Activated naive CD4-positive, alpha-beta T cell treated with anti-CD3 and anti-CD28 coated beads, Interleukin-2, amount 10 ng/mL, durations not matched to agents 7 days and 5 days (primary cell): ENCODE results near the gene CFTR.
"Not testable (repeated sequence)": the region's sequence is repeated elsewhere in the genome, so short reads cannot be mapped to it uniquely, and the experiment has no call there.

Experiments used
- CTCF ChIA-PET: fragments of 350-600 bp; sonication (Branson Sonifier 250); formaldehyde crosslinking; loops from one replicate; lab custom pipeline; 2021; ENCODE audit warnings: antibody characterized with exemption; lab: Charles Lee
- DNase-seq: peaks from one replicate; pipeline ENCODE4 v3.0.0-alpha.2; 2020
- H3K27ac Mint-ChIP-seq: one replicate; pipeline ENCODE4 v1.8.0; 2021; ENCODE audit warnings: mild to moderate bottlenecking, moderate library complexity, mixed read lengths
- H3K27me3 Mint-ChIP-seq: one replicate; pipeline ENCODE4 v1.8.0; 2021; ENCODE audit warnings: mild to moderate bottlenecking, mixed read lengths
- H3K36me3 Mint-ChIP-seq: one replicate; pipeline ENCODE4 v1.8.0; 2021; ENCODE audit warnings: mixed read lengths
- H3K4me1 Mint-ChIP-seq: one replicate; pipeline ENCODE4 v1.8.0; 2021; ENCODE audit warnings: mixed read lengths
- H3K4me3 Mint-ChIP-seq: one replicate; pipeline ENCODE4 v1.8.0; 2021; ENCODE audit warnings: mild to moderate bottlenecking, moderate library complexity, mixed read lengths
- H3K9me3 Mint-ChIP-seq: one replicate; pipeline ENCODE4 v1.8.0; 2021; ENCODE audit warnings: mixed read lengths

Gene CFTR

GRCh38 chr7:117479225-117480054, at the start of gene CFTR:
TSS of gene CFTR (plus strand) at chr7:117480025. CDS start at chr7:117480095, 70 bp downstream.
- H3K4me3 Mint-ChIP-seq, result no peak within 1 kb of the TSS
- no peak for DNase-seq
- H3K27me3 Mint-ChIP-seq, result peaks cover 16% of the 10 kb centered on the region
- no peaks in the 10 kb centered on the region for H3K36me3 Mint-ChIP-seq
- H3K9me3 Mint-ChIP-seq, result no peaks in the 10 kb centered on the region
- CTCF ChIA-PET, result interaction anchor here (1.2 kb wide), 1 partner anchor 20 kb away, joined by 3 read pairs; no protein-coding TSS in a partner anchor
- no peaks in the 10 kb centered on the region for H3K4me1 Mint-ChIP-seq
- no peak within 1 kb of the TSS for H3K27ac Mint-ChIP-seq

- DNase-seq, result no peak
- CTCF ChIA-PET, result no interaction called here
- Mint-ChIP-seq H3K27ac (no peak overlapping the region), H3K4me3 (no peak overlapping the region), H3K9me3 (no peaks in the 10 kb centered on the region), H3K36me3 (no peaks in the 10 kb centered on the region), H3K4me1 (no peaks in the 10 kb centered on the region), H3K27me3 (no peaks in the 10 kb centered on the region)
Measured at GRCh38 chr7:117435475-117436043, 44.3 kb upstream of the CFTR start.

GRCh38 chr7:117444646-117445045, 35.2 kb upstream of the CFTR start:
- Mint-ChIP-seq H3K9me3 (no peaks in the 10 kb centered on the region), H3K4me1 (no peaks in the 10 kb centered on the region), H3K27me3 (no peaks in the 10 kb centered on the region), H3K36me3 (no peaks in the 10 kb centered on the region), H3K4me3 (no peak overlapping the region), H3K27ac (no peak overlapping the region)
- CTCF ChIA-PET, result no interaction called here
- DNase-seq, result no peak

DNA sequence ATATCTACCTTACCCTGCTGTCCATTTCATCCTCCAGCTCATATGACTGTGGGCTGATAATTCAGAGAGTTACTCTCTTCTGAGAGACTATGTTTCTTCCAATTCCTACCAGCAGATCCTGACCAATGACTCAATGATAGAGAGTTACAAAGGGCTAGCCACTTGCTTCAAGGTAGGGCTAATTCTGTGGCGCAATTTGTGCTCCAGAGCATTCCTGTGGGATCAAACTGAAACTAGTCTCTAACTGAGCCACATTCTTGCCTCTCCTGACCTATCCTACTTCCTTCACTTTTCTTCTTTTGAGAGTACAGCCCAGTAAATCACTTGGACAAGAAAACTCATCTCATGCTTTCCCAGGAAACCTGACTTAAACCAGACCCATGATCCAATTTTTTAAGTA, 34.6 kb upstream of the CFTR start:
- no peaks in the 10 kb centered on the region for H3K9me3 Mint-ChIP-seq
- no peak for DNase-seq
- H3K27ac Mint-ChIP-seq, result no peak overlapping the region
- no peaks in the 10 kb centered on the region for H3K27me3 Mint-ChIP-seq
- H3K4me3 Mint-ChIP-seq, result no peak overlapping the region
- H3K4me1 Mint-ChIP-seq, result no peaks in the 10 kb centered on the region
- H3K36me3 Mint-ChIP-seq, result no peaks in the 10 kb centered on the region
- CTCF ChIA-PET, result no interaction called here

DNA sequence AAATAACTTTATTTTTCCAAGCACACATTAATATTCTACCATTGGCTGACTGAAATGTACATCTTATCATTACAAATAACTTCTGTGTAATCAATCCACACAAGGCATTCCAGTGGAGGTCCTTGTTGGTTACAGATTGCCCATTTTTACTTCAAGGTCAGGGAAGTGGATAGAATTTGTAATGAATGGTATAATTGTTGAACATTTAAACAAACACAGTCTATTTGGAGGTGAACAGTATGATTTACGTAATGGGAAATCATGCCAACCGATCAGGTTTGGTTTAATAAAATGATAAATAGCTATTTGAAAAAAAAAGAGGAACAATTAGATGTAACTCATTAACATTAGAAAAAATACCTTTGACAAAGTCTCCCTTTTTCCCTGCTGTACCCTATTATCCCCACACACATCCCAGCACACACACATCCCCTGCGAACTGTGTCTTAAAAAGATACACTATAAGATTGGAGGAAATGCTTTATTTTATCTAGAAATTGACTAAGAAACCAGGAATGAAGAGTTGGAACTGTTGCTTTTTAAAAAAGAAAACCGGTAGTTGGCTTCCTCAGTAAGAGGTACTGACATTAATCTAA, 33.5 kb upstream of the CFTR start:
- no peak for DNase-seq
- Mint-ChIP-seq H3K27ac (no peak overlapping the region), H3K4me1 (no peaks in the 10 kb centered on the region), H3K9me3 (peaks cover under 1% of the 10 kb centered on the region), H3K4me3 (no peak overlapping the region), H3K36me3 (no peaks in the 10 kb centered on the region), H3K27me3 (no peaks in the 10 kb centered on the region)
- CTCF ChIA-PET, result no interaction called here

DNA sequence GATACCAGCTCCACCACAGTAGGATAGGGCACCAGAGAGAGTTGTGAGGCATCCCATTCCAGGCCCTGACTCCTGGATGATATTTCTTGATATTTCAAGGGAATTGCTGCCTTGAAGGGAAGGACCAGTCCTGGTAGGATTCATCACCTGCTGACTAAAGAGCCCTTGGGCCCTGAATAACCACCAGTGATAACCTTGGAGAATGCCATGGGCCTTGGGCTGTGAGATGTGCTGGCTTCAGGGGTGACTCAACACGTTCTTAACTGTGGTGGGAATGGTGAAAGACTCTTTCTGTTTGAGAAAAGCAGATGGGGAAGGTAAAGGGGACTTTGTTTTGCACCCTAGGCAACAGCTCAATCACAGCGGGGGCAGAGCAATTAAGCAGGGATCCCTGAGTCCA, 31.2 kb upstream of the CFTR start:
- H3K27ac Mint-ChIP-seq, result no peak overlapping the region
- H3K4me3 Mint-ChIP-seq, result no peak overlapping the region
- no peaks in the 10 kb centered on the region for H3K36me3 Mint-ChIP-seq
- H3K4me1 Mint-ChIP-seq, result no peaks in the 10 kb centered on the region
- H3K27me3 Mint-ChIP-seq, result no peaks in the 10 kb centered on the region
- H3K9me3 Mint-ChIP-seq, result peaks cover 1% of the 10 kb centered on the region
- CTCF ChIA-PET, result no interaction called here
- DNase-seq, result no peak

DNA sequence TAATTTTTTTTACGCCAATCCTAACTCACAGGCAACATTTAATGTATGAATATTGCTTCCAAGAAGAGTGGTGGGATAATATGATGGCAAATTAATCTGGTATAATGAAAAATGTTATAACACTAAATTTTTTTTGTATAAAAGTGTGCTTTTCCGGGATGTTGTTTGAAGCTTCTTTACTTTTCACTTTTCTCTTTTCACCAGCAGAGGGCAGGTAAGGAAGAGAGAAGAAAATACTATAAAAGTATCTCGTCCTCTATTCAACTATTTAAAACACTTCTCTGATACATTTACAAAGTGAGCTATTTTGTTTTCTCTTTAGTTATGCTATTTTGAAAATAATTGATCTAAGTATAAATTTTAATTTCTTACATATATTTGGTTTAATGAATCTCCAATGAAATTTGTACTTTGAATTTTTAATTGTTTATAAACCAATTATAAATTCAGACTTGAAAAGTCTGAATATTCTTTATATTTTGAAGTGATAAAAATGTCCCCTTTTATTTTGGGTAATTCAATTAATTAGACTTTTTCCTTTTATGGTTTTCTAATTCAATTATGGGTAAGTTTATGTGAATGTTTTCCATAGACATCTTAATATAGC, 20.7 kb upstream of the CFTR start:
- no peaks in the 10 kb centered on the region for H3K36me3 Mint-ChIP-seq
- no peak overlapping the region for H3K27ac Mint-ChIP-seq
- CTCF ChIA-PET, result interaction anchor here (0.9 to 1.2 kb wide), 4 partner anchors 16 to 790 kb away, joined by 3 to 4 read pairs (median 3); partner anchors contain the start of gene CFTR
- no peaks in the 10 kb centered on the region for H3K27me3 Mint-ChIP-seq
- H3K4me3 Mint-ChIP-seq, result no peak overlapping the region
- no peaks in the 10 kb centered on the region for H3K9me3 Mint-ChIP-seq
- DNase-seq, result no peak
- no peaks in the 10 kb centered on the region for H3K4me1 Mint-ChIP-seq

DNA sequence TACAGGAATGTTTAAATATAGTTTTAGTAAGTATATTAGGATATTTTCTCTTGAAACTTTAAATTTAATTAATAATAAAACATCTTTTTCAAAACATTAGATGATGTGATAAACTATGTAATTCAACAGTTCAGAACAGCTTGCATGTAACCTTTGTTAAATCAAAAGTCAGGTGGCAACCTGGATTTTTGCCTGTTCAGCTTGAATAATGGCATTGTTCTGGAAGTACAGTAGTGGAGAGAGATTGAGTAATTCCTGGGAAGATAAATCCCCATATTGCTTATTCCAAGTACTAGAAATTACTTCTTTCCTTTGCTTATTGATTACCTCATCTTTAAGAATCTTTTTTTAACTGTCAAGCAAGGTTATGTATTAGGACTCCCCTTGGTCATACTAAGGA, 20.1 kb upstream of the CFTR start:
- CTCF ChIA-PET, result interaction anchor here (0.9 to 1.2 kb wide), 4 partner anchors 15 to 790 kb away, joined by 3 to 4 read pairs (median 3); partner anchors contain the start of gene CFTR
- H3K4me1 Mint-ChIP-seq, result no peaks in the 10 kb centered on the region
- H3K36me3 Mint-ChIP-seq, result no peaks in the 10 kb centered on the region
- no peak overlapping the region for H3K27ac Mint-ChIP-seq
- no peak for DNase-seq
- H3K27me3 Mint-ChIP-seq, result no peaks in the 10 kb centered on the region
- no peaks in the 10 kb centered on the region for H3K9me3 Mint-ChIP-seq
- H3K4me3 Mint-ChIP-seq, result no peak overlapping the region

- not testable (repeated sequence) for DNase-seq, H3K36me3 Mint-ChIP-seq, H3K27ac Mint-ChIP-seq, H3K27me3 Mint-ChIP-seq, H3K4me3 Mint-ChIP-seq, H3K9me3 Mint-ChIP-seq, H3K4me1 Mint-ChIP-seq
- CTCF ChIA-PET, result interaction anchor here (0.7 kb wide), 1 partner anchor 133 kb away, joined by 3 read pairs; no protein-coding TSS in a partner anchor
Measured at GRCh38 chr7:117460815-117461214, 19.0 kb upstream of the CFTR start.

DNA sequence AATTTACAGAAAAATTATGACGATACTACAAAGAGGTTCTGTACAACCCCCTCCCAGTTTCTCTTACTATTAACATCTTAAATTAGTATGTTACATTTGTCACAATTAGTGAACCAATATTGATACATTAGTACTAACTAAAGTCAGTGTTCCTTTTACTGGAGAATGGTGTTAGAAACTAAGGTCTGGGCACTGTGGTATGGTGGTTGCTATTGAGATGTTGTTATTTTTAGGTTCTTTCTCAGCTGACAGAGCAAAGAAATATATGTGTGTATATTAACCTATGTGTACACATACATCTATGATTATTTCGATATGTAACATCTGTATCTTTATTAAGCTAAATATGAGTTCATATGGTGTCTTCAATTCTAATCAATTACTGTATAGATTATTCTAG, 11.7 kb upstream of the CFTR start:
- DNase-seq, result no peak
- H3K36me3 Mint-ChIP-seq, result no peaks in the 10 kb centered on the region
- no peaks in the 10 kb centered on the region for H3K9me3 Mint-ChIP-seq
- H3K4me3 Mint-ChIP-seq, result no peak overlapping the region
- H3K4me1 Mint-ChIP-seq, result no peaks in the 10 kb centered on the region
- CTCF ChIA-PET, result no interaction called here
- H3K27me3 Mint-ChIP-seq, result no peaks in the 10 kb centered on the region
- H3K27ac Mint-ChIP-seq, result no peak overlapping the region

GRCh38 chr7:117470777-117471176, 9.0 kb upstream of the CFTR start:
- no peak overlapping the region for H3K27ac Mint-ChIP-seq
- no peaks in the 10 kb centered on the region for H3K36me3 Mint-ChIP-seq
- H3K4me3 Mint-ChIP-seq, result no peak overlapping the region
- no peaks in the 10 kb centered on the region for H3K27me3 Mint-ChIP-seq
- no peaks in the 10 kb centered on the region for H3K4me1 Mint-ChIP-seq
- H3K9me3 Mint-ChIP-seq, result no peaks in the 10 kb centered on the region
- DNase-seq, result no peak
- CTCF ChIA-PET, result no interaction called here

- no peaks in the 10 kb centered on the region for H3K27me3 Mint-ChIP-seq
- no peak overlapping the region for H3K27ac Mint-ChIP-seq
- H3K9me3 Mint-ChIP-seq, result no peaks in the 10 kb centered on the region
- no peaks in the 10 kb centered on the region for H3K36me3 Mint-ChIP-seq
- no peaks in the 10 kb centered on the region for H3K4me1 Mint-ChIP-seq
- CTCF ChIA-PET, result no interaction called here
- no peak overlapping the region for H3K4me3 Mint-ChIP-seq
- no peak for DNase-seq
Measured at GRCh38 chr7:117472335-117472734, 7.5 kb upstream of the CFTR start.

DNA sequence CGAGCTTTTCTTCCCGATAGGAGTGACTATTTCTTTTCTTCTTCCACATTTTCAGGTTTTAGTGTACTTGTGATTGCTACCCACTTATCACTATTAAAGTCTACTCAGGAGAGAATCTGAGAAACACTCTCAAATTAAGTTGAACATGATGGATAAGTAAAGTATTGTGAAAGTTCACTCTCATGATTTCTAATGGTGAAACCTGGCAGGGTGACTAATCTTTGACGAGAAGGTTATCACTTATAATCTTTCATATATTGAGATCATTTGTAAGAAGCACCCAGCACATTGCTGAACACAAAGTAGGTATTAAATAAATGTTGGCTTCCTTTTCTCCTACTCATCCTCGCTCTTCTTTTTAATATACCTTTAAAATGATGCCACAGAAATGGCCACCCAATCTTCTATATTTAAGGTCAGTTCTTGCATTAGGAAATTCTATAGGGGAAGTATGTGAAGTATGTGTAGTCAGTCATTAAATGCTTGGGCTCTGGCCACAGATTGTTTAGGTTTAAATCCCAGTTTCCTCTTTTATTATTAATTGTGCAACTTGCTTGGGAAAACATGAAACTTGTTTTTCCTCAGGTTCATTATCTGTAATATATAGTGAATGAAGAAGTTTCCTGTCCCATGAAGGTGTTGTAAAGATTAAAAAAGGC, 3.1 kb upstream of the CFTR start:
- Mint-ChIP-seq H3K27me3 (peaks cover 16% of the 10 kb centered on the region), H3K36me3 (no peaks in the 10 kb centered on the region), H3K27ac (no peak overlapping the region), H3K4me3 (no peak overlapping the region), H3K9me3 (no peaks in the 10 kb centered on the region), H3K4me1 (no peaks in the 10 kb centered on the region)
- CTCF ChIA-PET, result interaction anchor here (1.0 kb wide), 1 partner anchor 18 kb away, joined by 3 read pairs; no protein-coding TSS in a partner anchor
- DNase-seq, result no peak

- Mint-ChIP-seq H3K27me3 (peaks cover 16% of the 10 kb centered on the region), H3K9me3 (no peaks in the 10 kb centered on the region), H3K4me3 (no peak overlapping the region), H3K27ac (no peak overlapping the region), H3K4me1 (no peaks in the 10 kb centered on the region), H3K36me3 (no peaks in the 10 kb centered on the region)
- no peak for DNase-seq
- CTCF ChIA-PET, result no interaction called here
Measured at GRCh38 chr7:117478836-117479224, 995 bp upstream of the CFTR start.
